Testis (tissue), 3 donors: ENCODE results near the gene ZFP36L2. TPM values are rescaled to one million over a fixed set of nuclear protein-coding genes. Genes with fewer than 3 reads are reported as not detected.

Experiments
- DNase-seq: peaks from one replicate; pipeline ENCODE4 v3.0.0-alpha.2; 2019
- H3K27ac ChIP-seq, 2 donors: fragments of 200-600 bp; sonication (generic); one replicate each; pipeline ENCODE4 v1.5.1; 2019
- H3K27me3 ChIP-seq: fragments of 200-600 bp; sonication (generic); one replicate; pipeline ENCODE4 v1.5.1; 2019
- H3K36me3 ChIP-seq: fragments of 200-600 bp; sonication (generic); one replicate; pipeline ENCODE4 v1.5.1; 2017; ENCODE audit warnings: low read depth; ENCODE audit errors: missing control alignments
- H3K4me1 ChIP-seq: fragments of 200-600 bp; sonication (generic); one replicate; pipeline ENCODE4 v1.5.1; 2019
- H3K4me3 ChIP-seq, 2 donors: fragments of 200-600 bp; sonication (generic); one replicate each; pipeline ENCODE4 v1.5.1; 2017 to 2019
- H3K9me3 ChIP-seq: fragments of 200-600 bp; sonication (generic); one replicate; pipeline ENCODE4 v1.5.1; 2017
- POLR2A ChIP-seq: fragments of 450-650 bp; IDR thresholded peaks from one replicate; pipeline ENCODE4 v1.6.1; 2017; ENCODE audit warnings: antibody characterized with exemption, mild to moderate bottlenecking, moderate library complexity
- WGBS, 2 donors: methylation state at CpG; one replicate each; pipeline ENCODE4 v1.1.5; 2018; 5-methylcytosine and 5-hydroxymethylcytosine counted together
- intact Hi-C: fragments of 100-400 bp; cut with DNase I; formaldehyde crosslinking; loops from one replicate; pipeline ENCODE4 v1.15.1; 2023; ENCODE audit warnings: low total_unique reads
- polyA plus RNA-seq: library from polyadenylated mRNA; stranded (reverse); fragments of 350-450 nt; fragmentation: Illumina TruSeq; extraction: RNeasy Lipid Tissue Mini Kit (QIAGEN cat#74804); gene quantifications from one replicate; pipeline ENCODE4 v1.2.3, GENCODE V29; 2014; ENCODE audit warnings: low read depth, low replicate concordance; ENCODE audit not compliant: insufficient read depth
- total RNA-seq, 2 donors: library from RNA; depleted of rRNA; stranded (reverse); fragments of >200 nt; gene quantifications; one replicate each; pipeline ENCODE4 v1.2.3, GENCODE V29; 2016
- TF ChIP-seq, protein P1 (sequence below), 3 experiments: fragments of 450-650 bp in 2 of 3; fragments of 200-600 bp in 1 of 3; sonication (generic) in 1 of 3; IDR thresholded peaks; one replicate each; pipeline ENCODE4 v1.5.1; 2016 to 2019; ENCODE audit warnings: antibody characterized with exemption in 3 of 3, mild to moderate bottlenecking in 2 of 3, moderate library complexity in 1 of 3

Gene ZFP36L2
- total and polyA plus RNA-seq, 3 donors from 2014 or later, result 35.7 to 54.4 (median 45.4) TPM

GRCh38 chr2:43268066-43268953 lies 41.9 kb upstream of the ZFP36L2 start:
- H3K27me3 ChIP-seq, result no peaks in the 10 kb centered on the region
- no peaks in the 10 kb centered on the region for H3K36me3 ChIP-seq
- H3K4me1 ChIP-seq, result peaks cover 30% of the 10 kb centered on the region
- no peak for DNase-seq
- TF ChIP-seq, protein P1, sequence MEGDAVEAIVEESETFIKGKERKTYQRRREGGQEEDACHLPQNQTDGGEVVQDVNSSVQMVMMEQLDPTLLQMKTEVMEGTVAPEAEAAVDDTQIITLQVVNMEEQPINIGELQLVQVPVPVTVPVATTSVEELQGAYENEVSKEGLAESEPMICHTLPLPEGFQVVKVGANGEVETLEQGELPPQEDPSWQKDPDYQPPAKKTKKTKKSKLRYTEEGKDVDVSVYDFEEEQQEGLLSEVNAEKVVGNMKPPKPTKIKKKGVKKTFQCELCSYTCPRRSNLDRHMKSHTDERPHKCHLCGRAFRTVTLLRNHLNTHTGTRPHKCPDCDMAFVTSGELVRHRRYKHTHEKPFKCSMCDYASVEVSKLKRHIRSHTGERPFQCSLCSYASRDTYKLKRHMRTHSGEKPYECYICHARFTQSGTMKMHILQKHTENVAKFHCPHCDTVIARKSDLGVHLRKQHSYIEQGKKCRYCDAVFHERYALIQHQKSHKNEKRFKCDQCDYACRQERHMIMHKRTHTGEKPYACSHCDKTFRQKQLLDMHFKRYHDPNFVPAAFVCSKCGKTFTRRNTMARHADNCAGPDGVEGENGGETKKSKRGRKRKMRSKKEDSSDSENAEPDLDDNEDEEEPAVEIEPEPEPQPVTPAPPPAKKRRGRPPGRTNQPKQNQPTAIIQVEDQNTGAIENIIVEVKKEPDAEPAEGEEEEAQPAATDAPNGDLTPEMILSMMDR (IDR thresholded peaks at IDR 0.05), result no peak
- no peak for TF ChIP-seq POLR2A
- peak overlapping the region; percentile 60 to 87 for H3K27ac ChIP-seq
- intact Hi-C loops, result no loop called here
- 67 to 76% methylated on average over 6 to 10 of the region's 10 CpGs for WGBS, 2 donors
- H3K4me3 ChIP-seq, result no peak overlapping the region
- no peaks in the 10 kb centered on the region for H3K9me3 ChIP-seq

DNA sequence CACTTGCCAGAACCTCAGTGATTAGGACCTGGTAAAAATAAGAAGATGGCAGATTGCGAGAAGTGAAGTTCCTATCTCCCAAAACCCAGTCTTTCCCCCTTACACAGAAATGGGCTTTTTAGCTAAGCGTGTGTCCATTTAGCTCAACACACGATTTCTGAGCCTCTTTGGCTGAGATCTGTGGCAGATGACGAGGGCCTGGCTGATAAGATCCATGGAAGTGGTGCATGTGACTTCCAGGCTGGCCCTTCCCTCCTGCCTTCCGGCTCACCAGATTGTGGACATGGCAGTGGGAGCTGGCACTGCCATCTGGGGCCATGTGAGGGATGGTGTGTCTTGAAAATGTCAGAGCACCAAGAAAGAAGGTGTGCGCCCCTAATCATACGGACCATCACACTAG lies 41.0 kb upstream of the ZFP36L2 start:
- H3K4me3 ChIP-seq, result no peak overlapping the region
- H3K36me3 ChIP-seq, result no peaks in the 10 kb centered on the region
- H3K27me3 ChIP-seq, result no peaks in the 10 kb centered on the region
- DNase-seq, result no peak
- WGBS, 2 donors, result 87 to 90% methylated on average over 7 of the region's 7 CpGs
- peak overlapping the region in 1 of 2 donors; percentile 87 for H3K27ac ChIP-seq
- intact Hi-C loops, result no loop called here
- H3K9me3 ChIP-seq, result no peaks in the 10 kb centered on the region
- H3K4me1 ChIP-seq, result peaks cover 30% of the 10 kb centered on the region
- no peak for TF ChIP-seq POLR2A
- TF ChIP-seq, protein P1 (IDR thresholded peaks at IDR 0.05), result no peak

- Histone ChIP-seq H3K4me1 (peaks cover 30% of the 10 kb centered on the region), H3K4me3 (no peak overlapping the region), H3K36me3 (no peaks in the 10 kb centered on the region), H3K27ac (peak overlapping the region in 1 of 2 donors; percentile 76), H3K27me3 (no peaks in the 10 kb centered on the region), H3K9me3 (no peaks in the 10 kb centered on the region)
- TF ChIP-seq POLR2A, result no peak
- TF ChIP-seq, protein P1 (IDR thresholded peaks at IDR 0.05), result no peak
- DNase-seq, result peak; percentile 54
- intact Hi-C loops, result no loop called here
- 79 to 82% methylated on average over 4 of the region's 4 CpGs for WGBS, 2 donors
These were observed 40.3 kb upstream of the ZFP36L2 start for GRCh38 chr2:43266711-43267111.

DNA sequence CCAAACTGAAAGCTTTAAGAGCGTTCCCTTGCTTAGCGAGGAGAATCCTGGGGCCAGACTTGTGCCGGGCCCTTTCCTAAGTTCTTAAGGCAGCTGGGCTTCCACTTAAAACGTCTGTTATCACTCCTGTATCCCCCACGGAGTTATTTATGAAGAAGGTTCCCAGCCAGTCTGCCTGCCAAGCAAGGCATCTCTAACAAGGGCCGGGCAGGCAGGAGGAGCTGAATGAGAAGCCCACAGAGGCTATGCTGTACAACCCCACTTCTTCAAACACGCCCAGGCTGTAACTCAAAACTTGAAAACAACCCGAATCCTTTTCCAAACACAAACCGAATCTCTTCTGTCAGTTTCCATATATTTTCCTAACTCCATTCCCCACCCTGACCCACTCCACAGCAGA lies 39.0 kb upstream of the ZFP36L2 start:
- TF ChIP-seq POLR2A, result no peak
- TF ChIP-seq, protein P1 (IDR thresholded peaks at IDR 0.05), result no peak
- H3K4me1 ChIP-seq, result peaks cover 30% of the 10 kb centered on the region
- H3K36me3 ChIP-seq, result no peaks in the 10 kb centered on the region
- H3K4me3 ChIP-seq, result no peak overlapping the region
- 50 to 56% methylated on average over 9 of the region's 9 CpGs for WGBS, 2 donors
- intact Hi-C loops, result no loop called here
- no peaks in the 10 kb centered on the region for H3K9me3 ChIP-seq
- H3K27me3 ChIP-seq, result no peaks in the 10 kb centered on the region
- no peak for DNase-seq
- peak overlapping the region; percentile 2 to 76 for H3K27ac ChIP-seq
